ENCODE data around the gene SHC3.

SHC3 gene

DNA sequence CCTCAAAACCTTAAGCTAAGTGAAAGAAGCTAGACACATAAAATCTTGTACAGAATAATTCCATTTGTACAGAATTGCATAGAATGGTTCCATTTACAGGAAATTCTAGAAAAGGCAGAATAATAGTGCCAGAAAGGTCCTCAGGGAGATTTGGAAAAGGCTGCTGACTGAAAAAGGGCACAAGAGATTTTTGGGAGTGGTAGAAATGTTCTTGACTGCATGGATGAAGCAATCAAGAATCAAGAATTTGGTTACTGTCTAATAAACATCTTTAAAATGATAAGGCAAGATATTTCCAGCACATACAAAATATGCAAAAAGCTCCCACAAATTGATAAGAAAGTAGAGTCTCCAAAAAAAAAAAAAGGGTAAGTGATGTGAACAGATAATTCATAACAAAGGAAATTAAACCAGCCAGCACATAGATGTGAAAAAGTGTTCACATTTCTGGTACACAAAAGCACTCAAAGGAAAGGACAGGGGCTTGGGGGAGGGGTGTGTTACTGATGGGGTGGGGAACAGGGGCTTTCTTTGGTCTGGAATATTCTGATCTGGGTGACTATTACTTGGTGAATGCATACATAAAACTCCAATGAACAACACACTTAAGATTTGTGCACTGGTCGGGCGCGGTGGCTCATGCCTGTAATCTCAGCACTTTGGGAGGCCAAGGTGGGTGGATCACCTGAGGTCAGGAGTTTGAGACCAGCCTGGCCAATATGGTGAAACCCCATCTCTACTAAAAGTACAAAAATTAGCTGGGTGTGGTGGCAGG lies 85.2 kb downstream of the SHC3 start:
- TF ChIP-seq POLR2A (IDR thresholded peaks at IDR 0.05; ENCODE audit: low read depth, low read length): no peak
- DNase-seq (ENCODE audit: insufficient read length, low spot score): no peak
- FAIRE-seq: no peak

- no peak for TF ChIP-seq POLR2A (IDR thresholded peaks at IDR 0.05; ENCODE audit: low read depth, low read length)
- FAIRE-seq: no peak
- no peak for DNase-seq (ENCODE audit: insufficient read length, low spot score)
These were observed 89.4 kb downstream of the SHC3 start for GRCh38 chr9:89089176-89089575.

DNA sequence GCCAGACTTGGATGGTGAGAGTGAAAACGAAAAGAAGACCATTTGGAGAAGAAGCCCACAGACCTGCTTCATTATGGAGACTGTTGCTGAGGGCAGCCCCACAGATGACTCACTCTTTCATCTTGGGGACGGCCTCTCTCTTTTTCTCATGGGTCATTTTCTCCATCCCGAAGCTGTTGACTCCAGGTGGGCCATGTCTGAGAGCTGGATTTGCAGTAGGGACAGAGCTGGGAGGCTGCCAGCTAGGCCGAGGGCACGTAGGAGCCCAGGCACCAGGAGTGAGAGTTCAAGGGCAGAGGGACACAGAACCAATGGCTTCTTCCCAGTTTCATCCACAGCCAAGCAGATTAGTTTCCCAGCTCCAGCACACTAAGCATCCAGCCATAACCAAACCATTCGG lies 95.0 kb downstream of the SHC3 start:
- DNase-seq (ENCODE audit: insufficient read length, low spot score) (no peak), FAIRE-seq (no peak)
- TF ChIP-seq POLR2A (IDR thresholded peaks at IDR 0.05; ENCODE audit: low read depth, low read length): no peak

DNA sequence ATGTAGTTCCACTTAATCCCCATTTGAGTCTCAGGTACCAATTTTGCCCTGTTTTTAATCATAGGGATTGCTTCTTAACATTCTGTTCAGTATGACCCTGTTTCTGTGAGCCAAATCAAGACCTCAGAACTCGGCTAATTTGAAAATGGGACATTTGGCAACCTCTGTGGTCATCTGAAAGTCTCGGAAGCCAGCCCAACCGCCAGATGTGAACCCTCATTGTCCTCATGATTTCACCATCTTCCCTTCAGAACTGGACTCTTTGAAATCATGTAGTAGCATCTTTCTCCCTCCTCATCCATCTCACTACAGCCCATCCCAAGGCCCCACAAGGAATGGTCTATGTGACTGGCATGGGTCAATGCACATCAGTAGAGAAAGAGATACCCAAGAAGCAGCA lies 98.4 kb downstream of the SHC3 start:
- FAIRE-seq (no peak), DNase-seq (ENCODE audit: insufficient read length, low spot score) (no peak)
- TF ChIP-seq POLR2A (IDR thresholded peaks at IDR 0.05; ENCODE audit: low read depth, low read length): no peak

DNA sequence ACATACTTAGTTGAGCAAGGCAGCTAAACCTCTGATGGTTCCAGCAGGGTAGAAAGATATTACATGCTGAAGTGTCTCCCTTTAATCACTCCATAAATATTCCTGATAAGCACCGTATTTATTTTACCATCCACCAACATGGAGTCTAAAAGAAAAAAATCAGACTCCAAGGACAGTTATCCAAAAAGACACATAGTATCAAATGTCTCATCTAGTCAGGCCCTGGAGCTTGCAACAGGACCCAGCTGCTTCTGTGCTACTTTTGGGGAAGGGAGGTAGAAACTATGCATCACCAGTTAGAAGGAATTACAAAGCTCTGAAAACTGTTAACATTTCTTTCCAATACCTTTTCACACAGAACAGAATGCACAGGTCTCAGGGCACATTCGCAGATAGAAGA lies 99.2 kb downstream of the SHC3 start:
- TF ChIP-seq POLR2A (IDR thresholded peaks at IDR 0.05; ENCODE audit: low read depth, low read length): no peak
- FAIRE-seq (no peak), DNase-seq (ENCODE audit: insufficient read length, low spot score) (no peak)

DNA sequence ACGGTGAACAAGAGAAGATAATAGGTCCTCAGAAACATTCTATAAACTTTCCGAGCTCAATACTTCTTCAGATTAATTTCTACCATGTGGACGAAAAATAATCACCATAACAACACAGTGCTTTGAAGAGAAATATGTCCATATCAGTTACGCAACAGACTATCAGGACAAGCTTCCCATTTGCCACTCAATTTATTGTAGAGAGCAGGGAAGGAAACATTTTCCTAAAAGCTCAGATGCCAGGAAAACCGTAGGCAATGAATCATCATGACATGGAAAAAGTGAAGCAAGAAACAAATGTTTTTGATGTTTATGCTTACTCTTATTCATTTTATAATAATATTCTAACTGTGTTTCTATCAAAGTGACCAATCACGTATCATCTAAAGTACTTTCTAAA lies 99.8 kb downstream of the SHC3 start:
- FAIRE-seq (no peak), DNase-seq (ENCODE audit: insufficient read length, low spot score) (no peak)
- TF ChIP-seq POLR2A (IDR thresholded peaks at IDR 0.05; ENCODE audit: low read depth, low read length): no peak

GRCh38 chr9:89078421-89078820 lies 100.2 kb downstream of the SHC3 start:
- DNase-seq (ENCODE audit: insufficient read length, low spot score) (no peak), FAIRE-seq (no peak)
- TF ChIP-seq POLR2A (IDR thresholded peaks at IDR 0.05; ENCODE audit: low read depth, low read length): no peak

- FAIRE-seq (no peak), DNase-seq (ENCODE audit: insufficient read length, low spot score) (no peak)
- no peak for TF ChIP-seq POLR2A (IDR thresholded peaks at IDR 0.05; ENCODE audit: low read depth, low read length)
These were observed 101.1 kb downstream of the SHC3 start for GRCh38 chr9:89077519-89077918.

DNA sequence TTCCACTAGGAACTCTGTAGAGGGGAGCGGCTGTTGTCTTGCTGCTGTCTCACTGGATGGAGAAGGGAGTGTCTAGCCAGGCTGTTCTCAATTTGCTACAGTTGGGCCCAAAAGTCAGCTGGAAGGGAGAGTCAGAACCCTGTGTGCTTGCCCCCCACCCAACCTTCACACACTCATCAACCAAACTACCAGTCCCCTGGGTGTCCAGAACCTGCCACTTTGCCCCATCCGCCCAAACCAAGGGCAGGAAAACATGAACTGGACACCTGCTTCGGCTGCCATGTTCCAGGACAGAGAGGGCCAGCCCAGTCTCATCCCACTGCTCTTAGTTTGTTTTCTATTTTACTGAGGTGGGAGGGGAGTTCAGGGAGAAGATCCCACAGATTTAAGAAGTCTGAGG lies 105.2 kb downstream of the SHC3 start:
- TF ChIP-seq POLR2A (IDR thresholded peaks at IDR 0.05; ENCODE audit: low read depth, low read length): no peak
- DNase-seq (ENCODE audit: insufficient read length, low spot score): no peak
- FAIRE-seq: no peak

GRCh38 chr9:89071591-89071990 lies 107.0 kb downstream of the SHC3 start:
- no peak for FAIRE-seq

GRCh38 chr9:89066835-89067234 lies 111.8 kb downstream of the SHC3 start:
- FAIRE-seq: no peak

More at GRCh38 chr9:89071591-89071990, 107.0 kb downstream of the SHC3 start:
- no peak for TF ChIP-seq POLR2A (IDR thresholded peaks at IDR 0.05; ENCODE audit: low read depth, low read length)
- no peak for DNase-seq (ENCODE audit: insufficient read length, low spot score)

DNA sequence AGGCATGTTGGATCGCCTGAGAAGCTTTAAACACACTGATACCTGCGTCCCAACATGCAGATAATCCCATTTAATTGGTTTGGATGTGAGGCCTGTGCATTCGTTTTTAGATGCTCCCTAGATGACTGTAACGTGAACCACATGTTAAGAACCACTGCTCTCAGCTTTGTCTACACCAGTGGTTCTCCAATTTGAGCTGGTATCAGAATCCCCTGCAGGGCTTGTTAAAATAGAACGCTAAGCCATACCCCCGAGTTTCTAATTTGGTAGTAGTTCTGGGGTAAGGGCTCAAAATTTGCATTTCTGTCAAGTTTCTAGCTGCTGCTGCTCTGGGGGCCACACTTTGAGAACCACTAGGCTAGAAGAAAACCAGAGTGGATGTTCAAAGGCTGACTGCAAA lies 112.7 kb downstream of the SHC3 start:
- no peak for FAIRE-seq
- TF ChIP-seq POLR2A (IDR thresholded peaks at IDR 0.05; ENCODE audit: low read depth, low read length): no peak

More at GRCh38 chr9:89066835-89067234, 111.8 kb downstream of the SHC3 start:
- no peak for TF ChIP-seq POLR2A (IDR thresholded peaks at IDR 0.05; ENCODE audit: low read depth, low read length)
- no peak for DNase-seq (ENCODE audit: insufficient read length, low spot score)

GRCh38 chr9:89060790-89061189 lies 117.8 kb downstream of the SHC3 start:
- DNase-seq (ENCODE audit: insufficient read length, low spot score): no peak
- no peak for FAIRE-seq
- TF ChIP-seq POLR2A (IDR thresholded peaks at IDR 0.05; ENCODE audit: low read depth, low read length): no peak

More for the DNA sequence above, 112.7 kb downstream of the SHC3 start:
- DNase-seq (ENCODE audit: insufficient read length, low spot score): no peak

GRCh38 chr9:89059925-89060506 lies 118.6 kb downstream of the SHC3 start:
- TF ChIP-seq POLR2A (IDR thresholded peaks at IDR 0.05; ENCODE audit: low read depth, low read length): no peak
- DNase-seq (ENCODE audit: insufficient read length, low spot score) (no peak), FAIRE-seq (no peak)

GRCh38 chr9:89058906-89059305 lies 119.7 kb downstream of the SHC3 start:
- DNase-seq (ENCODE audit: insufficient read length, low spot score): no peak
- no peak for FAIRE-seq
- TF ChIP-seq POLR2A (IDR thresholded peaks at IDR 0.05; ENCODE audit: low read depth, low read length): no peak
